ENCODE results near the gene LNPEP.

The LNPEP gene

GRCh38 chr5:96931605-96932004 is 4.3 kb upstream of the LNPEP start:
- peaks cover 1% of the 10 kb centered on the region for H3K4me1 ChIP-seq (ENCODE audit: control insufficient read depth, insufficient read depth, low read depth, low read length)
- H3K9ac ChIP-seq (ENCODE audit: low read length), result no peak overlapping the region
- no peaks in the 10 kb centered on the region for H3K9me3 ChIP-seq (ENCODE audit: control insufficient read depth, low read length)
- no peaks in the 10 kb centered on the region for H3K36me3 ChIP-seq (ENCODE audit: control insufficient read depth in 1 of 2, insufficient read depth in 2 of 2, low read depth in 1 of 2, low read length in 2 of 2)
- H3K4me2 ChIP-seq (ENCODE audit: low read length, poor library complexity, severe bottlenecking), result no peak overlapping the region
- no peak overlapping the region for H4K8ac ChIP-seq (ENCODE audit: low read length)
- DNase-seq, result no peak
- no peak overlapping the region for H2BK15ac ChIP-seq (ENCODE audit: low read depth, poor library complexity, severe bottlenecking)
- no peaks in the 10 kb centered on the region for H3K27me3 ChIP-seq (ENCODE audit: control insufficient read depth in 1 of 2, insufficient read depth in 1 of 2, low read length in 2 of 2)
- no peak overlapping the region for H2BK12ac ChIP-seq (ENCODE audit: low read length in 2 of 2)
- H2AFZ ChIP-seq (ENCODE audit: low read depth, low read length), result no peak overlapping the region
- H2BK120ac ChIP-seq (ENCODE audit: low read depth, low read length), result no peak overlapping the region
- no peak overlapping the region for H2AK5ac ChIP-seq (ENCODE audit: low read length, severe bottlenecking)
- H3K4ac ChIP-seq (ENCODE audit: low read depth in 1 of 2, low read length in 2 of 2), result no peak overlapping the region
- H3K14ac ChIP-seq (ENCODE audit: low read length in 2 of 2), result no peak overlapping the region
- no peak overlapping the region for H4K91ac ChIP-seq (ENCODE audit: low read length)
- no peak overlapping the region for H3K18ac ChIP-seq (ENCODE audit: low read depth in 1 of 2, low read length in 2 of 2)
- WGBS, result 90% methylated on average over 1 of the region's 1 CpG
- H3K23ac ChIP-seq (ENCODE audit: low read length in 2 of 2), result no peak overlapping the region
- H3K4me3 ChIP-seq (ENCODE audit: insufficient read depth in 1 of 2, low read depth in 1 of 2, low read length in 2 of 2), result no peak overlapping the region
- no peak overlapping the region for H3K27ac ChIP-seq (ENCODE audit: low read length, poor library complexity, severe bottlenecking)
- H3K79me1 ChIP-seq (replicated peaks; ENCODE audit: low read length, poor library complexity, severe bottlenecking), result peaks cover 11% of the 10 kb centered on the region
- no peak overlapping the region for H2BK5ac ChIP-seq (ENCODE audit: low read depth, low read length, poor library complexity, severe bottlenecking)

GRCh38 chr5:96932026-96932425 is 3.9 kb upstream of the LNPEP start:
- no peak overlapping the region for H3K4ac ChIP-seq (ENCODE audit: low read depth in 1 of 2, low read length in 2 of 2)
- 100% methylated on average over 4 of the region's 5 CpGs for WGBS

GRCh38 chr5:96933764-96934707 is 1.8 kb upstream of the LNPEP start:
- H2BK15ac ChIP-seq (ENCODE audit: low read depth, poor library complexity, severe bottlenecking), result no peak overlapping the region
- peak overlapping the region; percentile 95 for H3K9ac ChIP-seq (ENCODE audit: low read length)
- H3K14ac ChIP-seq (ENCODE audit: low read length in 2 of 2), result no peak overlapping the region
- peak overlapping the region; percentile 5 to 90 for H3K4ac ChIP-seq (ENCODE audit: low read depth in 1 of 2, low read length in 2 of 2)
- H3K18ac ChIP-seq (ENCODE audit: low read depth in 1 of 2, low read length in 2 of 2), result peak overlapping the region; percentile 97 to 98
- peak overlapping the region; percentile 98 for H4K91ac ChIP-seq (ENCODE audit: low read length)
- WGBS, result 46% methylated on average over 11 of the region's 13 CpGs
- H3K9me3 ChIP-seq (ENCODE audit: control insufficient read depth, low read length), result no peaks in the 10 kb centered on the region
- H2AK5ac ChIP-seq (ENCODE audit: low read length, severe bottlenecking), result peak overlapping the region; percentile 18
- H3K79me1 ChIP-seq (replicated peaks; ENCODE audit: low read length, poor library complexity, severe bottlenecking), result peaks cover 10% of the 10 kb centered on the region
- H3K4me1 ChIP-seq (ENCODE audit: control insufficient read depth, insufficient read depth, low read depth, low read length), result peaks cover 1% of the 10 kb centered on the region
- peak overlapping the region; percentile 97 for H3K27ac ChIP-seq (ENCODE audit: low read length, poor library complexity, severe bottlenecking)
- H3K36me3 ChIP-seq (ENCODE audit: control insufficient read depth in 1 of 2, insufficient read depth in 2 of 2, low read depth in 1 of 2, low read length in 2 of 2), result no peaks in the 10 kb centered on the region
- peak overlapping the region; percentile 95 for H2BK5ac ChIP-seq (ENCODE audit: low read depth, low read length, poor library complexity, severe bottlenecking)
- no peak overlapping the region for H3K23ac ChIP-seq (ENCODE audit: low read length in 2 of 2)
- H2BK120ac ChIP-seq (ENCODE audit: low read depth, low read length), result peak overlapping the region; percentile 90
- peak overlapping the region; percentile 89 for H3K4me2 ChIP-seq (ENCODE audit: low read length, poor library complexity, severe bottlenecking)
- H3K27me3 ChIP-seq (ENCODE audit: control insufficient read depth in 1 of 2, insufficient read depth in 1 of 2, low read length in 2 of 2), result no peaks in the 10 kb centered on the region
- H4K8ac ChIP-seq (ENCODE audit: low read length), result peak overlapping the region; percentile 98
- peak overlapping the region; percentile 32 for H2AFZ ChIP-seq (ENCODE audit: low read depth, low read length)
- H2BK12ac ChIP-seq (ENCODE audit: low read length in 2 of 2), result no peak overlapping the region
- no peak for DNase-seq
- H3K4me3 ChIP-seq (ENCODE audit: insufficient read depth in 1 of 2, low read depth in 1 of 2, low read length in 2 of 2), result peak overlapping the region; percentile 69 to 97

More at GRCh38 chr5:96932026-96932425, 3.9 kb upstream of the LNPEP start:
- Histone ChIP-seq H3K79me1 (replicated peaks; ENCODE audit: low read length, poor library complexity, severe bottlenecking) (peaks cover 10% of the 10 kb centered on the region), H3K36me3 (ENCODE audit: control insufficient read depth in 1 of 2, insufficient read depth in 2 of 2, low read depth in 1 of 2, low read length in 2 of 2) (no peaks in the 10 kb centered on the region), H2AK5ac (ENCODE audit: low read length, severe bottlenecking) (no peak overlapping the region), H3K4me3 (ENCODE audit: insufficient read depth in 1 of 2, low read depth in 1 of 2, low read length in 2 of 2) (no peak overlapping the region), H2BK15ac (ENCODE audit: low read depth, poor library complexity, severe bottlenecking) (no peak overlapping the region), H3K23ac (ENCODE audit: low read length in 2 of 2) (no peak overlapping the region), H3K9ac (ENCODE audit: low read length) (no peak overlapping the region), H4K91ac (ENCODE audit: low read length) (no peak overlapping the region), H3K4me2 (ENCODE audit: low read length, poor library complexity, severe bottlenecking) (no peak overlapping the region), H3K18ac (ENCODE audit: low read depth in 1 of 2, low read length in 2 of 2) (no peak overlapping the region), H3K9me3 (ENCODE audit: control insufficient read depth, low read length) (no peaks in the 10 kb centered on the region), H2BK120ac (ENCODE audit: low read depth, low read length) (no peak overlapping the region), H2BK5ac (ENCODE audit: low read depth, low read length, poor library complexity, severe bottlenecking) (no peak overlapping the region), H3K4me1 (ENCODE audit: control insufficient read depth, insufficient read depth, low read depth, low read length) (peaks cover 1% of the 10 kb centered on the region), H2BK12ac (ENCODE audit: low read length in 2 of 2) (no peak overlapping the region), H2AFZ (ENCODE audit: low read depth, low read length) (no peak overlapping the region), H4K8ac (ENCODE audit: low read length) (no peak overlapping the region), H3K27me3 (ENCODE audit: control insufficient read depth in 1 of 2, insufficient read depth in 1 of 2, low read length in 2 of 2) (no peaks in the 10 kb centered on the region), H3K14ac (ENCODE audit: low read length in 2 of 2) (no peak overlapping the region), H3K27ac (ENCODE audit: low read length, poor library complexity, severe bottlenecking) (no peak overlapping the region)
- DNase-seq, result no peak

Measured in mesenchymal stem cell (in vitro differentiated cells and primary cell).